ENCODE data around the gene ULK4.

The ULK4 gene

GRCh38 chr3:41966206-41966605 is 4.3 kb upstream of the ULK4 start:
- no peak for DNase-seq
- in situ Hi-C loops (cut with HindIII; ENCODE audit: low pct_ligation_motif_present, low pct_unique_long_range_greater_than_20kb, low sequenced_read_pairs), result no loop called here

GRCh38 chr3:41963823-41964222 is 1.9 kb upstream of the ULK4 start:
- in situ Hi-C loops (cut with HindIII; ENCODE audit: low pct_ligation_motif_present, low pct_unique_long_range_greater_than_20kb, low sequenced_read_pairs), result no loop called here
- no peak for DNase-seq

- peak; percentile 77 for DNase-seq
- in situ Hi-C loops (cut with HindIII; ENCODE audit: low pct_ligation_motif_present, low pct_unique_long_range_greater_than_20kb, low sequenced_read_pairs), result no loop called here
Measured at GRCh38 chr3:41960826-41961750, 815 bp downstream of the ULK4 start.

- in situ Hi-C loops (cut with HindIII; ENCODE audit: low pct_ligation_motif_present, low pct_unique_long_range_greater_than_20kb, low sequenced_read_pairs), result no loop called here
- no peak for DNase-seq
Measured at GRCh38 chr3:41956574-41956973, 5.3 kb downstream of the ULK4 start.

GRCh38 chr3:41955192-41955591 is 6.7 kb downstream of the ULK4 start:
- no peak for DNase-seq
- in situ Hi-C loops (cut with HindIII; ENCODE audit: low pct_ligation_motif_present, low pct_unique_long_range_greater_than_20kb, low sequenced_read_pairs), result no loop called here

GRCh38 chr3:41943311-41943843 is 18.5 kb downstream of the ULK4 start:
- in situ Hi-C loops (cut with HindIII; ENCODE audit: low pct_ligation_motif_present, low pct_unique_long_range_greater_than_20kb, low sequenced_read_pairs), result no loop called here
- no peak for DNase-seq

GRCh38 chr3:41940393-41940792 is 21.5 kb downstream of the ULK4 start:
- in situ Hi-C loops (cut with HindIII; ENCODE audit: low pct_ligation_motif_present, low pct_unique_long_range_greater_than_20kb, low sequenced_read_pairs), result no loop called here
- DNase-seq, result no peak

- in situ Hi-C loops (cut with HindIII; ENCODE audit: low pct_ligation_motif_present, low pct_unique_long_range_greater_than_20kb, low sequenced_read_pairs), result no loop called here
Measured at GRCh38 chr3:41936384-41936783, 25.5 kb downstream of the ULK4 start.

GRCh38 chr3:41933154-41933676 is 28.7 kb downstream of the ULK4 start:
- no peak for DNase-seq
- in situ Hi-C loops (cut with HindIII; ENCODE audit: low pct_ligation_motif_present, low pct_unique_long_range_greater_than_20kb, low sequenced_read_pairs), result no loop called here

More at GRCh38 chr3:41936384-41936783, 25.5 kb downstream of the ULK4 start:
- DNase-seq, result no peak

- in situ Hi-C loops (cut with HindIII; ENCODE audit: low pct_ligation_motif_present, low pct_unique_long_range_greater_than_20kb, low sequenced_read_pairs), result no loop called here
Measured at GRCh38 chr3:41932464-41932863, 29.4 kb downstream of the ULK4 start.

GRCh38 chr3:41920406-41920965 is 41.4 kb downstream of the ULK4 start:
- DNase-seq, result peak; percentile 57
- in situ Hi-C loops (cut with HindIII; ENCODE audit: low pct_ligation_motif_present, low pct_unique_long_range_greater_than_20kb, low sequenced_read_pairs), result no loop called here

More at GRCh38 chr3:41932464-41932863, 29.4 kb downstream of the ULK4 start:
- DNase-seq, result no peak

- in situ Hi-C loops (cut with HindIII; ENCODE audit: low pct_ligation_motif_present, low pct_unique_long_range_greater_than_20kb, low sequenced_read_pairs), result no loop called here
- DNase-seq, result no peak
Measured at GRCh38 chr3:41915353-41915752, 46.5 kb downstream of the ULK4 start.

GRCh38 chr3:41912280-41912679 is 49.6 kb downstream of the ULK4 start:
- in situ Hi-C loops (cut with HindIII; ENCODE audit: low pct_ligation_motif_present, low pct_unique_long_range_greater_than_20kb, low sequenced_read_pairs), result no loop called here
- no peak for DNase-seq

- no peak for DNase-seq
- in situ Hi-C loops (cut with HindIII; ENCODE audit: low pct_ligation_motif_present, low pct_unique_long_range_greater_than_20kb, low sequenced_read_pairs), result no loop called here
Measured at GRCh38 chr3:41907330-41908073, 54.4 kb downstream of the ULK4 start.

GRCh38 chr3:41900265-41900664 is 61.6 kb downstream of the ULK4 start:
- DNase-seq, result peak; percentile 89
- in situ Hi-C loops (cut with HindIII; ENCODE audit: low pct_ligation_motif_present, low pct_unique_long_range_greater_than_20kb, low sequenced_read_pairs), result no loop called here

GRCh38 chr3:41898631-41899030 is 63.3 kb downstream of the ULK4 start:
- in situ Hi-C loops (cut with HindIII; ENCODE audit: low pct_ligation_motif_present, low pct_unique_long_range_greater_than_20kb, low sequenced_read_pairs), result no loop called here

GRCh38 chr3:41893977-41894376 is 67.9 kb downstream of the ULK4 start:
- DNase-seq, result peak; percentile 54
- in situ Hi-C loops (cut with HindIII; ENCODE audit: low pct_ligation_motif_present, low pct_unique_long_range_greater_than_20kb, low sequenced_read_pairs), result no loop called here

More at GRCh38 chr3:41898631-41899030, 63.3 kb downstream of the ULK4 start:
- no peak for DNase-seq

GRCh38 chr3:41888368-41889076 is 73.4 kb downstream of the ULK4 start:
- DNase-seq, result no peak
- in situ Hi-C loops (cut with HindIII; ENCODE audit: low pct_ligation_motif_present, low pct_unique_long_range_greater_than_20kb, low sequenced_read_pairs), result no loop called here

Data from ACHN (cell line).